Natural killer cell (primary cell): ENCODE results near the gene PTPRN2. TPM values are rescaled to one million over a fixed set of nuclear protein-coding genes. Genes with fewer than 3 reads are reported as not detected.

ENCODE experiments used
- ATAC-seq, 3 donors: fragments of 150-1000 bp in 2 of 3; fragments of 200-7000 bp in 1 of 3; cut with Tn5 transposase; 1 replicate in 1 of 3; 2 replicates in 2 of 3; pipeline ENCODE4 v1.10.0; 2021; ENCODE audit warnings: mild to moderate bottlenecking in 2 of 3, moderate library complexity in 2 of 3
- DNase-seq, 2 donors: peaks; one replicate each; pipeline versions ENCODE4 v3.0.0 to v3.0.0-alpha.2; 2013 to 2021; ENCODE audit warnings: mixed read lengths in 1 of 2
- H3K27ac ChIP-seq: one replicate; pipeline ENCODE4 v1.5.1; 2013; ENCODE audit warnings: mild to moderate bottlenecking, low read length
- H3K27me3 ChIP-seq: one replicate; pipeline ENCODE4 v1.6.1; 2013; ENCODE audit warnings: low read length; ENCODE audit not compliant: control insufficient read depth, insufficient read depth
- H3K36me3 ChIP-seq: one replicate; pipeline ENCODE4 v1.6.1; 2013; ENCODE audit warnings: low read length; ENCODE audit not compliant: control insufficient read depth, insufficient read depth
- H3K4me1 ChIP-seq: one replicate; pipeline ENCODE4 v1.6.1; 2013; ENCODE audit warnings: low read length; ENCODE audit not compliant: control insufficient read depth, insufficient read depth
- H3K4me3 ChIP-seq: one replicate; pipeline ENCODE4 v1.5.1; 2013; ENCODE audit warnings: low read length
- H3K9me3 ChIP-seq: one replicate; pipeline ENCODE4 v1.6.1; 2013; ENCODE audit warnings: low read length; ENCODE audit not compliant: control insufficient read depth, insufficient read depth
- H3K27ac Mint-ChIP-seq, 2 donors: one replicate each; pipeline ENCODE4 v1.8.0; 2022; ENCODE audit warnings: mild to moderate bottlenecking in 2 of 2, mixed read lengths in 2 of 2, moderate library complexity in 1 of 2
- H3K27me3 Mint-ChIP-seq, 2 donors: one replicate each; pipeline ENCODE4 v1.8.0; 2022; ENCODE audit warnings: low read depth in 2 of 2, mixed read lengths in 2 of 2
- H3K36me3 Mint-ChIP-seq: one replicate; pipeline ENCODE4 v1.8.0; 2022; ENCODE audit warnings: mixed read lengths
- H3K4me1 Mint-ChIP-seq, 2 donors: one replicate each; pipeline ENCODE4 v1.8.0; 2022; ENCODE audit warnings: mixed read lengths in 2 of 2
- H3K4me3 Mint-ChIP-seq: one replicate; pipeline ENCODE4 v1.8.0; 2022; ENCODE audit warnings: mild to moderate bottlenecking, moderate library complexity, mixed read lengths
- H3K9me3 Mint-ChIP-seq, 2 donors: one replicate each; pipeline ENCODE4 v1.8.0; 2022; ENCODE audit warnings: mixed read lengths in 2 of 2
- WGBS: methylation state at CpG from one replicate; pipeline ENCODE4 v1.1.7; 2013; ENCODE audit warnings: missing lambda C conversion rate; ENCODE audit not compliant: insufficient coverage; 5-methylcytosine and 5-hydroxymethylcytosine counted together
- intact Hi-C: fragments of 100-400 bp; cut with micrococcal nuclease; formaldehyde crosslinking; loops from one replicate; pipeline ENCODE4 v1.14.2; 2022
- total RNA-seq, 4 donors: library from RNA; stranded (reverse); fragments of 120-200 nt in 1 of 4; gene quantifications; one replicate each; pipeline versions ENCODE4 v1.2.3 to v1.2.4, GENCODE V29; 2013 to 2022
- TF ChIP-seq, protein P1 (sequence below): fragments of 200-600 bp; IDR thresholded peaks from one replicate; pipeline ENCODE4 v1.8.0; 2022; ENCODE audit warnings: antibody characterized with exemption

The PTPRN2 gene
- total RNA-seq, 3 donors from 2014 or later (not counting 1 experiment from before 2014, with no cell fraction given) = 1.3 to 2.5 (median 1.9) TPM

DNA sequence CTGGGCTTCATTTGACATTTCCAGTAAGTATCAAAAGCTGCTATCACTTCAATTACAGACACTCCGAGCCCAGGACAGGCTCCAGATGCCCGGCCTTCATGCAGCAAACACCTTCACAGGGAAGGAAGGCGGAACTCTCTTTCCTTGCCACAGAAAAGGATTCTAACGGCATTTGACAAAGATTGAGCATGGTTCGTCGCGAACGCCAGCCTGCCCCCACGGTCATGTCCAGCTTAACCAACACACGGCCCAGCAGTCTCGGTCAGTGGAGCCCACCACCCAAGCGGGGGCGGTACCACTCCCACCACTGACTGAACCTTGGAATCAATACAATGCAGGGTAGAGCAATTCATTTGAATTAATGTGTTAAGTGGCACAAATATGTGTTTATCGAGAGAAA is 643.6 kb downstream of the PTPRN2 start:
- Histone ChIP-seq H3K9me3 (no peaks in the 10 kb centered on the region), H3K27me3 (no peaks in the 10 kb centered on the region), H3K36me3 (no peaks in the 10 kb centered on the region), H3K4me1 (no peaks in the 10 kb centered on the region), H3K27ac (no peak overlapping the region), H3K4me3 (no peak overlapping the region)
- no peak overlapping the region for H3K4me3 Mint-ChIP-seq
- WGBS = 89% methylated on average over 14 of the region's 14 CpGs
- ATAC-seq (no peak), DNase-seq (no peak)
- no peaks in the 10 kb centered on the region for H3K4me1 Mint-ChIP-seq
- peaks cover 0 to 2% of the 10 kb centered on the region in 2 donors for H3K27me3 Mint-ChIP-seq
- intact Hi-C loops = no loop called here
- peaks cover 2 to 5% of the 10 kb centered on the region in 2 donors for H3K9me3 Mint-ChIP-seq
- no peak overlapping the region for H3K27ac Mint-ChIP-seq
- TF ChIP-seq, protein P1, sequence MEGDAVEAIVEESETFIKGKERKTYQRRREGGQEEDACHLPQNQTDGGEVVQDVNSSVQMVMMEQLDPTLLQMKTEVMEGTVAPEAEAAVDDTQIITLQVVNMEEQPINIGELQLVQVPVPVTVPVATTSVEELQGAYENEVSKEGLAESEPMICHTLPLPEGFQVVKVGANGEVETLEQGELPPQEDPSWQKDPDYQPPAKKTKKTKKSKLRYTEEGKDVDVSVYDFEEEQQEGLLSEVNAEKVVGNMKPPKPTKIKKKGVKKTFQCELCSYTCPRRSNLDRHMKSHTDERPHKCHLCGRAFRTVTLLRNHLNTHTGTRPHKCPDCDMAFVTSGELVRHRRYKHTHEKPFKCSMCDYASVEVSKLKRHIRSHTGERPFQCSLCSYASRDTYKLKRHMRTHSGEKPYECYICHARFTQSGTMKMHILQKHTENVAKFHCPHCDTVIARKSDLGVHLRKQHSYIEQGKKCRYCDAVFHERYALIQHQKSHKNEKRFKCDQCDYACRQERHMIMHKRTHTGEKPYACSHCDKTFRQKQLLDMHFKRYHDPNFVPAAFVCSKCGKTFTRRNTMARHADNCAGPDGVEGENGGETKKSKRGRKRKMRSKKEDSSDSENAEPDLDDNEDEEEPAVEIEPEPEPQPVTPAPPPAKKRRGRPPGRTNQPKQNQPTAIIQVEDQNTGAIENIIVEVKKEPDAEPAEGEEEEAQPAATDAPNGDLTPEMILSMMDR = no peak
- no peaks in the 10 kb centered on the region for H3K36me3 Mint-ChIP-seq

DNA sequence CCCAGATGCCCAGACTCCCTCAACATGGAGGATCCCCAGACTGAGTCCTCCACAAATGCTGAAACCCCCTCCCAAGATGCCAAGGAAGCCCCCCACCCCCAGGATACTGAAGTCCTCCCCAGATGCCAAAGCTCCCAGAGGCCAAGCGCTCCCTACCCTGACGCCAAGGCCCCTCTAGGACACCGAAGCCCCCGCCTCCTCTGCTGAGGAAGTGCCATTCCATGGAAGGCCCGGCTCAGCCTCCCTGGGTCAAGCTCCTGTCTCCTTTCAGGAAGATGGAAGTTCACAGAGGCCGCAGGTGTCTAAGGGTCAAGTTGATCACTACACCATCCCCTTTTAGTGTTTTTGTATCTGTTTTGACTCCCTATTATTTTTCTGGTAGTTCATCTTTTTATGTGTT is 644.1 kb downstream of the PTPRN2 start:
- no peaks in the 10 kb centered on the region for H3K27me3 ChIP-seq
- peaks cover 2 to 5% of the 10 kb centered on the region in 2 donors for H3K9me3 Mint-ChIP-seq
- no peaks in the 10 kb centered on the region for H3K4me1 Mint-ChIP-seq
- no peaks in the 10 kb centered on the region for H3K9me3 ChIP-seq
- no peak for ATAC-seq
- 91% methylated on average over 6 of the region's 6 CpGs for WGBS
- TF ChIP-seq, protein P1 = no peak
- DNase-seq = no peak
- intact Hi-C loops = no loop called here
- H3K27me3 Mint-ChIP-seq = peaks cover 0 to 2% of the 10 kb centered on the region in 2 donors
- no peaks in the 10 kb centered on the region for H3K36me3 Mint-ChIP-seq
- no peak overlapping the region for H3K4me3 ChIP-seq
- no peaks in the 10 kb centered on the region for H3K36me3 ChIP-seq
- no peak overlapping the region for H3K27ac Mint-ChIP-seq
- no peak overlapping the region for H3K4me3 Mint-ChIP-seq
- H3K27ac ChIP-seq = no peak overlapping the region
- no peaks in the 10 kb centered on the region for H3K4me1 ChIP-seq

DNA sequence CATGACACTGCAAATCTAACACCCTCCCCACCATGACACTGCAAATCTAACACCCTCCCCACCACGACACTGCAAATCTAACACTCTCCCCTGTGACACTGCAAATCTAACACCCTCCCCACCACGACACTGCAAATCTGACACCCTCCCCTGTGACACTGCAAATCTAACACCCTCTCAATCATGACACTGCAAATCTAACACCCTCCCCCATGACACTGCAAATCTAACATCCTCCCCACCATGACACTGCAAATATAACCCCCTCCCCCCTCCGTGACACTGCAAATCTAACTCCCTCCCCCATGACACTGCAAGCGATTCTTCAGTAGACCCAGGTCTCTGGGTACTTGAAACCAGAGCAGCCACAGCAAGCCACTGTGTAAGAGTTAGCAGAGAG is 646.4 kb downstream of the PTPRN2 start:
- TF ChIP-seq, protein P1 = no peak
- no peak overlapping the region for H3K4me3 ChIP-seq
- Mint-ChIP-seq H3K27ac (no peak overlapping the region), H3K9me3 (peaks cover 5 to 6% of the 10 kb centered on the region in 2 donors), H3K36me3 (no peaks in the 10 kb centered on the region), H3K4me3 (no peak overlapping the region), H3K4me1 (no peaks in the 10 kb centered on the region), H3K27me3 (peaks cover 0 to 2% of the 10 kb centered on the region in 2 donors)
- DNase-seq = no peak
- ATAC-seq = no peak
- 86% methylated on average over 4 of the region's 4 CpGs for WGBS
- H3K4me1 ChIP-seq = no peaks in the 10 kb centered on the region
- H3K27me3 ChIP-seq = no peaks in the 10 kb centered on the region
- intact Hi-C loops = no loop called here
- no peak overlapping the region for H3K27ac ChIP-seq
- no peaks in the 10 kb centered on the region for H3K9me3 ChIP-seq
- no peaks in the 10 kb centered on the region for H3K36me3 ChIP-seq

DNA sequence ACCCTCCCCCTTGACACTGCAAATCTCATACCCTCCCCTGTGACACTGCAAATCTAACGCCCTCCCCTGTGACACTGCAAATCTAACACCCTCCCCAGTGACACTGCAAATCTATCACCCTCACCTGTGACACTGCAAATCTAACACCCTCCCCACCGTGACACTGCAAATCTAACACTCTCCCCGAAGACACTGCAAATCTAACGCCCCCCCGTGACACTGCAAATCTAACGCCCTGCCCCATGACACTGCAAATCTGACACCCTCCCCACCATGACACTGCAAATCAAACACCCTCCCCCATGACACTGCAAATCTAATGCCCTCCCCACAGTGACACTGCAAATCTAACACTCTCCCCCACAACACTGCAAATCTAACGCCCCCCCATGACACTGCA is 647.1 kb downstream of the PTPRN2 start:
- DNase-seq (no peak), ATAC-seq (no peak)
- H3K9me3 Mint-ChIP-seq = peaks cover 5 to 6% of the 10 kb centered on the region in 2 donors
- WGBS = 85% methylated on average over 6 of the region's 7 CpGs
- no peak overlapping the region for H3K27ac ChIP-seq
- H3K36me3 Mint-ChIP-seq = no peaks in the 10 kb centered on the region
- no peak overlapping the region for H3K4me3 ChIP-seq
- no peaks in the 10 kb centered on the region for H3K4me1 ChIP-seq
- H3K27me3 Mint-ChIP-seq = peaks cover 0 to 2% of the 10 kb centered on the region in 2 donors
- no peak overlapping the region for H3K27ac Mint-ChIP-seq
- intact Hi-C loops = no loop called here
- no peaks in the 10 kb centered on the region for H3K9me3 ChIP-seq
- no peaks in the 10 kb centered on the region for H3K36me3 ChIP-seq
- TF ChIP-seq, protein P1 = no peak
- no peak overlapping the region for H3K4me3 Mint-ChIP-seq
- no peaks in the 10 kb centered on the region for H3K4me1 Mint-ChIP-seq
- no peaks in the 10 kb centered on the region for H3K27me3 ChIP-seq
